Heart left ventricle (tissue), 16 donors: ENCODE results near the gene TSC22D1. TPM values are rescaled to one million over a fixed set of nuclear protein-coding genes. Genes with fewer than 3 reads are reported as not detected.
"Not testable (repeated sequence)": the region's sequence is repeated elsewhere in the genome, so short reads cannot be mapped to it uniquely, and the experiment has no call there.

Experiments used
- ATAC-seq, 4 donors: fragments of 200-7000 bp; cut with Tn5 transposase; one replicate each; pipeline ENCODE4 v1.9.1; 2020 to 2022; ENCODE audit warnings: moderate library complexity in 4 of 4, mild to moderate bottlenecking in 3 of 4, moderate number of reproducible peaks in 1 of 4
- DNase-seq, 5 donors: peaks; one replicate each; pipeline ENCODE4 v3.0.0-alpha.2; 2020
- H3K27ac ChIP-seq, 12 donors: fragments of 200-600 bp; sonication (generic) in 4 of 12; one replicate each; pipeline versions ENCODE4 v1.5.0 to v1.8.0; 2016 to 2022; ENCODE audit warnings: mild to moderate bottlenecking in 2 of 12
- H3K27me3 ChIP-seq, 9 donors: fragments of 200-600 bp; sonication (generic) in 2 of 9; one replicate each; pipeline versions ENCODE4 v1.5.1 to v1.8.0; 2016 to 2022; ENCODE audit warnings: mild to moderate bottlenecking in 3 of 9
- H3K36me3 ChIP-seq, 9 donors: fragments of 200-600 bp; sonication (generic) in 2 of 9; one replicate each; pipeline versions ENCODE4 v1.5.0 to v1.8.0; 2018 to 2022; ENCODE audit warnings: mild to moderate bottlenecking in 2 of 9
- H3K4me1 ChIP-seq, 12 donors: fragments of 200-600 bp; sonication (generic) in 4 of 12; one replicate each; pipeline versions ENCODE4 v1.5.0 to v1.8.0; 2016 to 2022; ENCODE audit warnings: mild to moderate bottlenecking in 3 of 12
- H3K4me3 ChIP-seq, 12 donors: fragments of 200-600 bp; sonication (generic) in 4 of 12; one replicate each; pipeline versions ENCODE4 v1.5.0 to v1.8.0; 2017 to 2022; ENCODE audit warnings: mild to moderate bottlenecking in 9 of 12, moderate library complexity in 4 of 12
- H3K9me3 ChIP-seq, 12 donors: fragments of 200-600 bp; sonication (generic) in 4 of 12; one replicate each; pipeline versions ENCODE4 v1.5.0 to v1.8.0; 2016 to 2022; ENCODE audit warnings: mild to moderate bottlenecking in 1 of 12
- CTCF ChIP-seq, 12 donors: fragments of 200-600 bp; sonication (generic) in 4 of 12; IDR thresholded peaks; one replicate each; pipeline versions ENCODE4 v1.5.0 to v1.8.0; 2018 to 2022; ENCODE audit warnings: antibody characterized with exemption in 12 of 12, mild to moderate bottlenecking in 5 of 12
- POLR2A ChIP-seq, 2 donors: fragments of 450-650 bp; IDR thresholded peaks; one replicate each; pipeline ENCODE4 v1.6.1; 2017; ENCODE audit warnings: antibody characterized with exemption in 2 of 2, mild to moderate bottlenecking in 2 of 2, moderate library complexity in 2 of 2
- WGBS, 4 donors: extraction: QIAGEN DNeasy Blood & Tissue Kit in 2 of 4; methylation state at CpG; one replicate each; pipeline versions ENCODE4 v1.1.5 to v1.1.7; 2013 to 2018; 5-methylcytosine and 5-hydroxymethylcytosine counted together
- intact Hi-C, 10 donors: fragments of 100-400 bp; cut with DNase I; formaldehyde crosslinking; loops; one replicate each; pipeline versions ENCODE4 v1.11.1 to v1.14.2; 2022
- polyA plus RNA-seq, 2 donors: library from polyadenylated mRNA; stranded (reverse); fragments of 200-250 nt; gene quantifications; one replicate each; pipeline ENCODE4 v1.2.3, GENCODE V29; 2013
- total RNA-seq, 9 donors: library from RNA; depleted of rRNA in 2 of 9; stranded (reverse); fragments of >200 nt in 2 of 9; fragmentation: NEBNext Ultra II Directional in 3 of 9; extraction: Animal tissue kit (Norgen Biotek cat#: 25700) in 3 of 9; gene quantifications; one replicate each; pipeline versions ENCODE4 v1.1.0 to v1.2.4, GENCODE V29; 2016 to 2023
- donor health status: ischemic (EF 13 %, LVEDD 7.1; RV severe dilation, severe dysfunction).
- donor health status: healthy with polysubstance abuse.
- donor health status: DM: no; HTN: yes; CAD: no.
- donor health status: DM: no; HTN: no; CAD: no.
- donor health status: ischemic (EF 25% LVEDD 6.9; RV normal size, moderate dysfunction).
- donor health status: ischemic (EF 25% LVEDD 5.7; RV mildly dilated, moderate dysfunction).
- donor health status: healthy.
- donor health status: DM: yes; HTN: yes; CAD: no.
- donor health status: ischemic (EF 35%, LVEDD 5.7; RV mildly dilated, moderate dysfunction).
- donor health status: nonischemic (EF 11% LVEDD 7.7; RV severe dilation, severe dysfunction).
- donor health status: DM: yes; HTN: yes; CAD: no.
- donor health status: PGD.
- donor health status: ischemic (EF 29% LVEDD 5.4; RV normal size, mild dysfunction).
- donor health status: nonischemic (EF 23%, LVEDD 6.1; RV moderate dilation, normal function).

TSC22D1 gene
- total and polyA plus RNA-seq, 11 donors = 61.0 to 166 (median 125) TPM

- Histone ChIP-seq H3K36me3 (no peaks in the 10 kb centered on the region), H3K9me3 (peaks cover 0 to 23% (median 5%) of the 10 kb centered on the region in 12 donors), H3K4me1 (no peaks in the 10 kb centered on the region), H3K27me3 (no peaks in the 10 kb centered on the region), H3K4me3 (no peak overlapping the region), H3K27ac (no peak overlapping the region)
- intact Hi-C loops = no loop called here
- TF ChIP-seq CTCF (IDR thresholded peaks at IDR 0.05) (no peak), POLR2A (IDR thresholded peaks at IDR 0.05) (no peak)
- 65 to 72% (median 68%) methylated on average over 6 of the region's 6 CpGs for WGBS, 4 donors
- DNase-seq (no peak), ATAC-seq (no peak)
These were observed 29.6 kb upstream of the TSC22D1 start for GRCh38 chr13:44605721-44606120.

GRCh38 chr13:44605275-44605674 lies 29.1 kb upstream of the TSC22D1 start:
- no peak for DNase-seq
- intact Hi-C loops = no loop called here
- ATAC-seq = no peak
- Histone ChIP-seq H3K27ac (no peak overlapping the region), H3K9me3 (peaks cover 0 to 18% (median under 1%) of the 10 kb centered on the region in 12 donors), H3K27me3 (no peaks in the 10 kb centered on the region), H3K36me3 (no peaks in the 10 kb centered on the region), H3K4me3 (no peak overlapping the region), H3K4me1 (no peaks in the 10 kb centered on the region)
- TF ChIP-seq POLR2A (IDR thresholded peaks at IDR 0.05) (no peak), CTCF (IDR thresholded peaks at IDR 0.05) (no peak)
- 64 to 76% (median 73%) methylated on average over 2 of the region's 2 CpGs for WGBS, 4 donors

GRCh38 chr13:44601586-44601985 lies 25.5 kb upstream of the TSC22D1 start:
- intact Hi-C loops = no loop called here
- Histone ChIP-seq H3K4me1 (no peaks in the 10 kb centered on the region), H3K4me3 (no peak overlapping the region), H3K36me3 (no peaks in the 10 kb centered on the region), H3K27me3 (no peaks in the 10 kb centered on the region), H3K9me3 (peaks cover 0 to 5% (median 0%) of the 10 kb centered on the region in 12 donors), H3K27ac (no peak overlapping the region)
- TF ChIP-seq CTCF (IDR thresholded peaks at IDR 0.05) = no peak
- TF ChIP-seq POLR2A (IDR thresholded peaks at IDR 0.05) = no peak
- ATAC-seq (no peak), DNase-seq (no peak)
- 65 to 80% (median 73%) methylated on average over 2 of the region's 2 CpGs for WGBS, 4 donors

GRCh38 chr13:44593861-44594592 lies 17.9 kb upstream of the TSC22D1 start:
- H3K27me3 ChIP-seq, intact Hi-C loops, H3K27ac ChIP-seq, H3K9me3 ChIP-seq, H3K4me1 ChIP-seq, H3K4me3 ChIP-seq, DNase-seq, H3K36me3 ChIP-seq, ATAC-seq: not testable (repeated sequence)
- 93 to 97% (median 95%) methylated on average over 20 of the region's 20 CpGs for WGBS, 4 donors
